H9 (cell line): ENCODE measurements around the gene CEMIP. TPM values are rescaled to one million over a fixed set of nuclear protein-coding genes. Genes with fewer than 3 reads are reported as not detected.

ENCODE experiments used
- DNase-seq: peaks from one replicate; pipeline ENCODE4 v3.0.0-alpha.2; 2017
- H2AFZ ChIP-seq: one replicate; pipeline ENCODE4 v1.6.1; 2013; ENCODE audit warnings: mild to moderate bottlenecking, low read length, control low read depth, moderate library complexity
- H2AK5ac ChIP-seq: 2 replicates; pipeline ENCODE4 v1.6.1; 2013; ENCODE audit warnings: low read length, control low read depth, mixed read lengths; ENCODE audit not compliant: insufficient read length
- H2BK120ac ChIP-seq: one replicate; pipeline ENCODE4 v1.6.1; 2013; ENCODE audit warnings: low read depth, mild to moderate bottlenecking, low read length, control low read depth, inconsistent platforms; ENCODE audit not compliant: poor library complexity, severe bottlenecking
- H2BK12ac ChIP-seq: 2 replicates; pipeline ENCODE4 v1.6.1; 2013; ENCODE audit warnings: low read length, control low read depth, mixed read lengths, low read depth; ENCODE audit not compliant: insufficient read length
- H2BK15ac ChIP-seq: 2 replicates; pipeline ENCODE4 v1.6.1; 2013; ENCODE audit warnings: low read depth, low read length, control low read depth
- H2BK20ac ChIP-seq: one replicate; pipeline ENCODE4 v1.6.1; 2013; ENCODE audit warnings: low read depth, mild to moderate bottlenecking, low read length, control low read depth, inconsistent platforms; ENCODE audit not compliant: poor library complexity, severe bottlenecking
- H2BK5ac ChIP-seq: 2 replicates; pipeline ENCODE4 v1.6.1; 2013; ENCODE audit warnings: low read length, control low read depth, mixed read lengths; ENCODE audit not compliant: insufficient read length
- H3K14ac ChIP-seq: 2 replicates; pipeline ENCODE4 v1.6.1; 2013; ENCODE audit warnings: low read length, control low read depth; ENCODE audit not compliant: insufficient read depth
- H3K18ac ChIP-seq: 2 replicates; pipeline ENCODE4 v1.6.1; 2013; ENCODE audit warnings: low read depth, mild to moderate bottlenecking, mixed read lengths, low read length, control low read depth; ENCODE audit not compliant: insufficient read length
- H3K23ac ChIP-seq: 2 replicates; pipeline ENCODE4 v1.6.1; 2013; ENCODE audit warnings: low read length, control low read depth, mixed read lengths, low read depth; ENCODE audit not compliant: insufficient read length
- H3K23me2 ChIP-seq: 2 replicates; pipeline ENCODE4 v1.6.1; 2013; ENCODE audit warnings: low read depth, mild to moderate bottlenecking, mixed read lengths, low read length, control low read depth; ENCODE audit not compliant: insufficient read length, poor library complexity, severe bottlenecking
- H3K27ac ChIP-seq: 2 replicates; pipeline ENCODE4 v1.5.1; 2013; ENCODE audit warnings: low read length, control low read depth, mixed read lengths, low read depth; ENCODE audit not compliant: insufficient read length
- H3K27me3 ChIP-seq: 2 replicates; pipeline ENCODE4 v1.6.1; 2013; ENCODE audit warnings: low read length, control low read depth, inconsistent platforms; ENCODE audit not compliant: insufficient read depth
- H3K4ac ChIP-seq: 2 replicates; pipeline ENCODE4 v1.6.1; 2013; ENCODE audit warnings: low read depth, mild to moderate bottlenecking, control low read depth, inconsistent platforms, low read length, moderate library complexity
- H3K4me1 ChIP-seq: 2 replicates; pipeline ENCODE4 v1.6.1; 2013; ENCODE audit warnings: low read length, control low read depth, inconsistent platforms; ENCODE audit not compliant: insufficient read depth
- H3K4me2 ChIP-seq: 2 replicates; pipeline ENCODE4 v1.6.1; 2013; ENCODE audit warnings: low read length, control low read depth, mixed read lengths; ENCODE audit not compliant: insufficient read length, insufficient read depth
- H3K56ac ChIP-seq: 2 replicates; pipeline ENCODE4 v1.6.1; 2013; ENCODE audit warnings: low read depth, mild to moderate bottlenecking, mixed read lengths, low read length, control low read depth; ENCODE audit not compliant: insufficient read length
- H3K79me1 ChIP-seq: 2 replicates; pipeline ENCODE4 v1.6.1; 2013; ENCODE audit warnings: low read depth, mild to moderate bottlenecking, moderate library complexity, low read length, control low read depth, inconsistent platforms; ENCODE audit not compliant: insufficient read depth, poor library complexity, severe bottlenecking
- H3K79me2 ChIP-seq: 2 replicates; pipeline ENCODE4 v1.6.1; 2013; ENCODE audit warnings: low read length, control low read depth, inconsistent platforms; ENCODE audit not compliant: insufficient read depth
- H3K9ac ChIP-seq: 2 replicates; pipeline ENCODE4 v1.6.1; 2013; ENCODE audit warnings: low read length, control low read depth, mixed read lengths; ENCODE audit not compliant: insufficient read length; ENCODE audit errors: extremely low read depth
- H3K9me3 ChIP-seq: one replicate; pipeline ENCODE4 v1.6.1; 2013; ENCODE audit warnings: low read depth, low read length, inconsistent platforms; ENCODE audit not compliant: control insufficient read depth
- H3T11ph ChIP-seq: one replicate; pipeline ENCODE4 v1.6.1; 2013; ENCODE audit warnings: mild to moderate bottlenecking, low read length, control low read depth, inconsistent platforms
- H4K20me1 ChIP-seq: one replicate; pipeline ENCODE4 v1.6.1; 2013; ENCODE audit not compliant: control insufficient read depth, insufficient read length, insufficient read depth
- H4K5ac ChIP-seq: 2 replicates; pipeline ENCODE4 v1.6.1; 2013; ENCODE audit warnings: low read depth, mild to moderate bottlenecking, mixed read lengths, low read length, control low read depth; ENCODE audit not compliant: insufficient read length
- H4K8ac ChIP-seq: replicated peaks from 2 replicates; pipeline ENCODE4 v1.6.1; 2013; ENCODE audit warnings: low read length, control low read depth, mixed read lengths, low read depth; ENCODE audit not compliant: insufficient read length
- H4K91ac ChIP-seq: 2 replicates; pipeline ENCODE4 v1.6.1; 2013; ENCODE audit warnings: low read depth, mild to moderate bottlenecking, moderate library complexity, mixed read lengths, low read length, control low read depth; ENCODE audit not compliant: insufficient read length
- H3K27ac Mint-ChIP-seq, 3 experiments: 2 replicates in 2 of 3; 3 replicates in 1 of 3; pipeline ENCODE4 v1.8.0; 2020 to 2021; ENCODE audit warnings: mixed read lengths in 3 of 3, mild to moderate bottlenecking in 1 of 3, moderate library complexity in 1 of 3
- H3K27me3 Mint-ChIP-seq: 2 replicates; pipeline ENCODE4 v1.8.0; 2021; ENCODE audit warnings: low read depth, mild to moderate bottlenecking, moderate library complexity, mixed read lengths
- H3K36me3 Mint-ChIP-seq, 3 experiments: 2 replicates in 2 of 3; 3 replicates in 1 of 3; pipeline ENCODE4 v1.8.0; 2020 to 2021; ENCODE audit warnings: low read depth in 3 of 3, mixed read lengths in 3 of 3; ENCODE audit not compliant: insufficient read depth in 1 of 3
- H3K4me1 Mint-ChIP-seq, 2 experiments: 2 replicates each; pipeline ENCODE4 v1.8.0; 2020; ENCODE audit warnings: mixed read lengths in 2 of 2
- H3K4me3 Mint-ChIP-seq, 2 experiments: 2 replicates in 1 of 2; 3 replicates in 1 of 2; pipeline ENCODE4 v1.8.0; 2020 to 2021; ENCODE audit warnings: mild to moderate bottlenecking in 2 of 2, mixed read lengths in 2 of 2, moderate library complexity in 1 of 2
- H3K9me3 Mint-ChIP-seq, 2 experiments: 2 replicates in 1 of 2; 3 replicates in 1 of 2; pipeline ENCODE4 v1.8.0; 2020; ENCODE audit warnings: mild to moderate bottlenecking in 2 of 2, mixed read lengths in 2 of 2, moderate library complexity in 1 of 2
- CTCF ChIP-seq: fragments of 200-600 bp; sonication (generic); conservative IDR thresholded peaks from 3 replicates; pipeline ENCODE4 v1.8.0; 2021; ENCODE audit warnings: antibody characterized with exemption, mild to moderate bottlenecking
- WGBS: extraction: QIAGEN DNeasy Blood & Tissue Kit; methylation state at CpG from one replicate; pipeline ENCODE4 v1.1.7; 2013; ENCODE audit warnings: missing lambda C conversion rate, low lambda C conversion rate, mixed read lengths; ENCODE audit not compliant: insufficient read length; ENCODE audit errors: extremely low coverage; 5-methylcytosine and 5-hydroxymethylcytosine counted together
- total RNA-seq: library from RNA; stranded (reverse); gene quantifications from 2 replicates; pipeline ENCODE4 v1.2.1, GENCODE V29; 2021

CEMIP gene
- total RNA-seq, 1 experiment from 2014 or later: 0.09 TPM

GRCh38 chr15:80992441-80992840, 213.3 kb downstream of the CEMIP start:
- Histone ChIP-seq H3T11ph (no peak overlapping the region), H3K23me2 (peaks cover 8% of the 10 kb centered on the region), H4K91ac (no peak overlapping the region), H4K8ac (no peak overlapping the region), H3K27ac (no peak overlapping the region), H2BK15ac (no peak overlapping the region), H3K4ac (no peak overlapping the region), H3K14ac (no peak overlapping the region), H3K4me1 (no peaks in the 10 kb centered on the region; the same call in none of the 2 replicates), H3K79me2 (peaks cover 18% of the 10 kb centered on the region), H3K18ac (no peak overlapping the region), H4K20me1 (no peaks in the 10 kb centered on the region), H2BK5ac (no peak overlapping the region), H2BK120ac (no peak overlapping the region), H3K9me3 (no peaks in the 10 kb centered on the region), H3K56ac (no peak overlapping the region), H2BK20ac (no peak overlapping the region), H3K79me1 (peaks cover 5% of the 10 kb centered on the region), H2AFZ (no peak overlapping the region), H3K27me3 (no peaks in the 10 kb centered on the region), H3K23ac (no peak overlapping the region), H2BK12ac (no peak overlapping the region), H3K9ac (no peak overlapping the region), H3K4me2 (no peak overlapping the region), H2AK5ac (no peak overlapping the region), H4K5ac (no peak overlapping the region)
- Mint-ChIP-seq H3K27ac (no peak overlapping the region), H3K36me3 (peaks cover 0 to 6% (median 0%) of the 10 kb centered on the region in 3 experiments; a peak in 3 of 7 replicates), H3K4me1 (peaks cover 21 to 26% of the 10 kb centered on the region in 2 experiments), H3K27me3 (no peaks in the 10 kb centered on the region), H3K4me3 (no peak overlapping the region), H3K9me3 (no peaks in the 10 kb centered on the region)
- no peak for DNase-seq
- no CpG with 5 or more reads among the region's 1 CpG for WGBS
- no peak for TF ChIP-seq CTCF
